GM12801 (cell line): ENCODE measurements around the gene TMEM126A.

ENCODE experiments used
- CTCF ChIP-seq: IDR thresholded peaks from one replicate; pipeline ENCODE4 v1.5.1; 2011; ENCODE audit warnings: control low read depth; ENCODE audit not compliant: insufficient read length; ENCODE audit errors: extremely low read depth

The TMEM126A gene

DNA sequence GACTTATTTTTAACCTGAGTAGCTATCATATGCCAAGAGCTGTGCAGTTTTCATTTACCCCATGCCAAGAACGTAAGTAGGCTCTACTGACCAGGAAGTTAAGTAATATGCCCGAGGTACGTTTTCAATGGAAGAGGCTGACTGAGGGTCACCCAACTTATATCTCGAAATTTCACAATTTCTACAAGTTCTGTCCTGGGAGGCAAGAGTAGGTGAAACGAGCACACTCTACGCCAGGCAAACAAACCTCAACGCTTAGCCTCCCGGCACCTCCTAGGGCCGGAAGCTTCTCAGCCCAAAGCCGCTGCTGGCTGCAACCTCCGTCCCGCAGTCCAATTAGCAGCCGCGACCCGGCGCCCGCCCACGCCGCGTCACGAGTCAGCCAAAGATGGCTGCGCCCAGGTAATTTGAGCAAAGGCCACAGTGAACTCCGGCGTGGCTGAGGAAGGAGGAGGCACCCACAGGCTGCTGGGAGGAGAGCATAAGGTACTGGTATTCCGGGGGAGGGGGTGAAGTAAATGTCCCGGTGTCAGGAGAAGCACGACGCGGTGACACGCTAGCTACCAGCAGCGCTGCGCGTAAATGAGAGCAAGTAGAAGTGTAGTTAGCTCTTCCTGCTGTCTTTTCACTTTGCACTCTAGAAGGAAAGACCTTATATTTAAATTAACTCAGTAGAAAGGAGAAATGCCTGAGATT lies at the start of gene TMEM126A:
Gene TMEM126A, plus strand, starts transcription at position 364 of the 696 bp plus-strand sequence. CDS start 2,289 bp downstream, outside the sequence.
- no peak for TF ChIP-seq CTCF

GRCh38 chr11:85599083-85599482 lies 48.7 kb upstream of the TMEM126A start:
- TF ChIP-seq CTCF, result no peak

- no peak for TF ChIP-seq CTCF
These were observed 45.1 kb upstream of the TMEM126A start for GRCh38 chr11:85602526-85603213.

DNA sequence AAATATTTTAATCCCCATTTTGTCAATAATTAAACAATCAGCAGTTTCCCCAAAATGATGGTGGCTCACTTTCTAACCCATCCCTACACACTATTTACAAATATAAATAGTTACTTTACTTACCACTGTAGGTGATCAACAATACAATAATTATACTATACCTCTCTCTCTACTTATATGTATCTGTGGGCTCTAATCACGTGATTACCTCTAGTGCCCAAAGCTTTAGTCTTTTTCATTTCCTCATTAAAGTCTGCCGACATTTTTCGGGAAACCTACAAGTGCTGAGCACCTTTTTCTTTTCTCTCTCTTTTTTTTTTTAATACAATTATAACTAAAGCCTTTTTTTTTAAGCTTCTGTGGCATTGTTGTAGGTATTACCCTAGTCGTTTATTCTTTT lies 44.5 kb upstream of the TMEM126A start:
- no peak for TF ChIP-seq CTCF

- no peak for TF ChIP-seq CTCF
These were observed 28.3 kb upstream of the TMEM126A start for GRCh38 chr11:85619499-85619898.

DNA sequence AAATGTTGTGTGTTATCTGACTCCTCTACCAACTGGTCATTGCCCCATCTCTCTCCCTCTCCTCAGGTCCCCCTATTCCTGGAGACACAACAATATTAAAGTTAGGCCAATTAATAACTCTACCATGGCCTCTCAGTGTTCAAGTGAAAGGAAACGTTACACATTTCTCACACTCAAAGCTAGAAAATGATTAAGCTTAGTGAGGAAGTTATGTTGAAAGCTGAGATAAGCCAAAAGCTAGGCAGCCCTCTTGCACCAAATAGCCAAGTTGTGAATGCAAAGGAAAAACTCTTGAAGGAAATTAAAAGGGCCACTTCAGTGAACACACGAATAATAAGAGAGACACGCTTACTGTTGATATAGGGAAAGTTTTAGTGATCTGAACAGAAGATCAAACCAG lies 27.5 kb upstream of the TMEM126A start:
- no peak for TF ChIP-seq CTCF

DNA sequence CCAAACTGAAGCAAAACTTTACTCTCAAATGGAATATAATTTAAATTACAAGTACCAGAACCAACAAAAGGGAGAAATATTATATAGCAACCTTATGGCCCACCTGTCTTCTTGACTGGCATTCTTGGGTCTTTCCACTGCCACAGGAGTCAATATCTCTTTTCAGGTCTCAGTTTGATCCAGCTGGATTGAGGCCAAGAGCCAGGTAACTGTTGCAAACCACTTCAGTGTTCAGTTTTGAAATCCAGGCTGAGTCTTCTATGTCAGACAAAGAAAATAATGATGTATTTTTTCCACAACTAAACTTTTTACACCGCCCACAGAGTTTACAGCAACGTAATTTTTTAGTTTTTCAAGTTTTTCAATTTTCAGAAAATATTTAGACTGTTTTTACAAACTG lies 21.3 kb upstream of the TMEM126A start:
- no peak for TF ChIP-seq CTCF
